GM23248 (cell line): ENCODE measurements around the gene LRIG2. TPM values are rescaled to one million over a fixed set of nuclear protein-coding genes. Genes with fewer than 3 reads are reported as not detected.
"Not testable (repeated sequence)": the region's sequence is repeated elsewhere in the genome, so short reads cannot be mapped to it uniquely, and the experiment has no call there.

Experiments used
- DNase-seq: peaks from one replicate; pipeline ENCODE4 v3.0.0-alpha.2; 2015
- H2AFZ ChIP-seq: fragments of 200-600 bp; sonication (generic); 2 replicates; pipeline ENCODE4 v1.6.1; 2016; ENCODE audit warnings: antibody characterized with exemption
- H3F3A ChIP-seq: fragments of 200-600 bp; sonication (generic); 2 replicates; pipeline ENCODE4 v1.6.1; 2016; ENCODE audit warnings: mild to moderate bottlenecking, antibody characterized with exemption, mixed run types; ENCODE audit not compliant: insufficient read depth
- H3K27ac ChIP-seq: fragments of 200-600 bp; sonication (generic); 2 replicates; pipeline ENCODE4 v1.5.1; 2016; ENCODE audit warnings: mild to moderate bottlenecking
- H3K27me3 ChIP-seq: fragments of 200-600 bp; sonication (generic); replicated peaks from 2 replicates; pipeline ENCODE4 v1.6.1; 2016; ENCODE audit warnings: mild to moderate bottlenecking; ENCODE audit not compliant: insufficient read depth
- H3K36me3 ChIP-seq: fragments of 200-600 bp; sonication (generic); 2 replicates; pipeline ENCODE4 v1.6.1; 2016; ENCODE audit warnings: low read depth, mild to moderate bottlenecking
- H3K4me1 ChIP-seq: fragments of 200-600 bp; sonication (generic); 2 replicates; pipeline ENCODE4 v1.6.1; 2016; ENCODE audit warnings: mild to moderate bottlenecking; ENCODE audit not compliant: insufficient read depth
- H3K4me2 ChIP-seq: fragments of 200-600 bp; sonication (generic); one replicate; pipeline ENCODE4 v1.6.1; 2016; ENCODE audit warnings: mild to moderate bottlenecking; ENCODE audit not compliant: unreplicated experiment
- H3K4me3 ChIP-seq: fragments of 200-600 bp; sonication (generic); 2 replicates; pipeline ENCODE4 v1.5.1; 2016; ENCODE audit warnings: mild to moderate bottlenecking
- H3K79me2 ChIP-seq: fragments of 200-600 bp; sonication (generic); 2 replicates; pipeline ENCODE4 v1.6.1; 2016; ENCODE audit warnings: mild to moderate bottlenecking; ENCODE audit not compliant: insufficient read depth
- H3K9ac ChIP-seq: fragments of 200-600 bp; sonication (generic); 2 replicates; pipeline ENCODE4 v1.6.1; 2016; ENCODE audit warnings: mild to moderate bottlenecking
- H3K9me2 ChIP-seq: fragments of 200-600 bp; sonication (generic); 2 replicates; pipeline ENCODE4 v1.6.1; 2016; ENCODE audit warnings: mixed run types, mild to moderate bottlenecking, moderate library complexity; ENCODE audit not compliant: insufficient read depth
- H3K9me3 ChIP-seq: fragments of 200-600 bp; sonication (generic); one replicate; pipeline ENCODE4 v1.6.1; 2017; ENCODE audit warnings: low read depth
- H4K20me1 ChIP-seq: fragments of 200-600 bp; sonication (generic); 2 replicates; pipeline ENCODE4 v1.6.0; 2016; ENCODE audit not compliant: insufficient read depth
- EZH2 ChIP-seq: fragments of 200-600 bp; sonication (generic); IDR thresholded peaks from 2 replicates; pipeline ENCODE4 v1.6.1; 2018; ENCODE audit warnings: antibody characterized with exemption, mild to moderate bottlenecking; ENCODE audit not compliant: insufficient read depth, poor library complexity, severe bottlenecking
- EZH2phosphoT487 ChIP-seq: fragments of 200-600 bp; sonication (generic); IDR thresholded peaks from 2 replicates; pipeline ENCODE4 v1.6.1; 2018; ENCODE audit warnings: antibody characterized with exemption, moderate library complexity, mild to moderate bottlenecking, low read depth; ENCODE audit not compliant: insufficient read depth
- WGBS, 2 experiments: methylation state at CpG; one replicate each; pipeline ENCODE4 v1.1.6; 2015 to 2017; ENCODE audit warnings: low lambda C conversion rate in 2 of 2, low coverage in 1 of 2; ENCODE audit errors: missing lambda C conversion rate in 2 of 2; 5-methylcytosine and 5-hydroxymethylcytosine counted together
- in situ Hi-C: fragments of 300-500 bp; cut with MboI; formaldehyde crosslinking; loops from 2 replicates; pipeline ENCODE4 v1.15.0; 2020
- polyA plus RNA-seq: library from polyadenylated mRNA; unstranded; fragments of >200 nt; fragmentation: Nextera tagmentation; extraction: Ambion mirVana; gene quantifications from 2 replicates; pipeline ENCODE4 v1.2.1, GENCODE V29; 2016
- total RNA-seq: library from RNA; depleted of rRNA; stranded (reverse); fragments of >200 nt; shearing (Covaris generic); gene quantifications from 2 replicates; pipeline ENCODE4 v1.2.3, GENCODE V29; 2014

Gene LRIG2
- total and polyA plus RNA-seq, 2 experiments from 2014 or later: 4.1 to 6.3 TPM

DNA sequence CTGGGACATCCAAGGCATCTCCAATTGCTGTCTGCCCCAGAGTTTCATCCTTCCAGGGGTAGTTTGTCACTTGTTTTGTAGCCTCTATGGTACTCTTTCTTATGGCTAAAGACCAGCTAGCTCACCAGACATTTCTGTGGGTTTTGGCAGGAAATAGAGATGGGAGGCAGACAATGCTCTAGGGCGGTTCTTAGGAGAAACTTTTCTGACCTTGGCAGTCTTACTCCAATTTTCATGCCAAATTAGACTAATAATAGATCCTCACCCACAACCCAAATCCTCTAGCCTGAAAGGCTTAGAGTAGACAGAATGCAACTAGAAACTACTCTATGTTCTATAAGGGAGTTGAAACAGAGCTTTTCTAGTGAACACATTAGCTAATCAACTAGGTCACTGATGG lies 69.8 kb downstream of the LRIG2 start:
- no peaks in the 10 kb centered on the region for H4K20me1 ChIP-seq
- H3K27me3 ChIP-seq: no peaks in the 10 kb centered on the region
- WGBS, 2 experiments: 21 to 44% methylated on average over 1 of the region's 1 CpG
- no peak overlapping the region; the same call in 1 of the 2 replicates for H3K27ac ChIP-seq
- peaks cover 28% of the 10 kb centered on the region for H3K4me1 ChIP-seq
- H3K36me3 ChIP-seq: no peaks in the 10 kb centered on the region
- DNase-seq: peak; percentile 45
- peaks cover 23% of the 10 kb centered on the region for H3F3A ChIP-seq
- peak overlapping the region; percentile 1 for H3K4me2 ChIP-seq
- no peaks in the 10 kb centered on the region for H3K9me3 ChIP-seq
- no peak for TF ChIP-seq EZH2phosphoT487
- no peak for TF ChIP-seq EZH2
- no peak overlapping the region for H3K9ac ChIP-seq
- H3K4me3 ChIP-seq: no peak overlapping the region
- H3K9me2 ChIP-seq: no peaks in the 10 kb centered on the region
- in situ Hi-C loops: loop anchor here (10.0 to 25.0 kb wide), 2 partner anchors 542 to 795 kb away; partner anchors contain the start of gene HIPK1
- no peaks in the 10 kb centered on the region for H3K79me2 ChIP-seq
- no peak overlapping the region for H2AFZ ChIP-seq

DNA sequence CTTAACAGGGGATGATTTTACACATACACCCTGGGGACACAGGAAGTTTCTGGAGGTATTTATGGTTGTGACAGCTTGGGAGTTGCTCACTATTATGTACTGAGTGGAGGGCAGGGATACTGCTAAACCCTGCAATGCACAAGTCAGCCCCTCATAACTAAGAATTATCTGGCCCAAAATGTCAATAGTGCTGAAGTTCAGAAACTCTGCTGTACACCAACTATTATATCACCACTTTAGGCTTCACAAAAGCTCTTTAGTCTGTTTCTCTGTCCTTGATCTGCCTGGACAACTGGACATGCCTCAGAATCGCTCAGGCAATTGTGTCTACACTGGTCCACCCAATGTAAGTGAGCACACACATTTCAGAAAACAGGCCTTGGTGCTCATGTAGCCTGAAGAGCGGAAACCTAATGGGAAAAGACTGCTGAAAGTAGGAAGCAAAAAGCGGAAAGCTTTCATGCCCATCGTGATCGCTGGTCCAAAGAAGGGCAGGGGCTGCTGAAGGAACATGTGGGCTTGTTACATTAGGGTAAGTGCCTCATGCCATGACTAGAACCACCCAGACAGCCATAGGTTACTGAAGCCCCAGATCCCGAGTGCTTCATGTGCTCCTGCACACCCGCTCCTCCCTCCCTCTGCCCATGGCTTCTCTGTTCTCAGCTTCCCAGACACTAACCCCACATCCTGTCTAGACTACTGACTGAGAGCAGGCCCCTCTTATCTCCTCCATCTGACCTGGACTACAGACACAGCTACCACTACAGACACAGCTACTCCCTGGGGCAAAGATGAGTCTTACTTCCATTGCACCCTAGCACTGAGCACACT lies 73.5 kb downstream of the LRIG2 start:
- H4K20me1 ChIP-seq: no peaks in the 10 kb centered on the region
- no peaks in the 10 kb centered on the region for H3K9me3 ChIP-seq
- H3K36me3 ChIP-seq: no peaks in the 10 kb centered on the region
- no peak overlapping the region for H3K9ac ChIP-seq
- no peak overlapping the region for H3K27ac ChIP-seq
- in situ Hi-C loops: loop anchor here (10.0 to 25.0 kb wide), 2 partner anchors 538 to 791 kb away; partner anchors contain the start of gene HIPK1
- H3F3A ChIP-seq: peaks cover 19% of the 10 kb centered on the region
- peaks cover 19% of the 10 kb centered on the region for H3K4me1 ChIP-seq
- peak; percentile 24 for DNase-seq
- no peaks in the 10 kb centered on the region for H3K9me2 ChIP-seq
- no peak overlapping the region for H3K4me2 ChIP-seq
- 82 to 84% methylated on average over 7 of the region's 7 CpGs for WGBS, 2 experiments
- no peaks in the 10 kb centered on the region for H3K27me3 ChIP-seq
- no peak for TF ChIP-seq EZH2phosphoT487
- TF ChIP-seq EZH2: no peak
- H3K79me2 ChIP-seq: no peaks in the 10 kb centered on the region
- H3K4me3 ChIP-seq: no peak overlapping the region
- no peak overlapping the region for H2AFZ ChIP-seq

DNA sequence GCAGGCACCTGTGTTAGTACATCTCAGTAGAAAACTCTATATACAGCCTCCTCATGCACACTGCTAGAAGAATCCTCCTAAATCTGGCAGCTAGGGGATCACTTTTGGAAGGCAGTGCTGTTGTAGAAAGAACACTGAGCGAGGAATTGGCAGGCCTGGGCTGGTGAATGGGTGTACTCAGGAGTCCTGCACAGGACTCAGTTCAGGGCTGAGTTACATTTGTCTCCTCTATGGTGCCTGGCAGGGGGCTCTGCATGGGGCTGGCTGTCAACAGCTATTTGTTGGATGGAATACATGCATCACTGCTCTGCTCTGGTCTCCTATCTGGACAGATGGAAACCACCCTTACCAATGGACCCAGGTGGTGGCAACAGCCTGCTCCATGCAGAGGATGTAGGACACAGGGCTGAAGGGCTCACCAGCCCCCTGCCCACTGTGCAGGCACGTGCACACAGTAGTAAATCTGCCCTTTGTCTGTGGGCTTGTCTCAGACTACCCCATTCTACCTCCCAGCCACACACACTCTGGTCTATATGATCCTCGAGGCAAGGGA lies 74.2 kb downstream of the LRIG2 start:
- H3K27ac ChIP-seq: no peak overlapping the region
- no peaks in the 10 kb centered on the region for H3K79me2 ChIP-seq
- H3K27me3 ChIP-seq: no peaks in the 10 kb centered on the region
- in situ Hi-C loops: loop anchor here (10.0 to 25.0 kb wide), 2 partner anchors 538 to 790 kb away; partner anchors contain the start of gene HIPK1
- H3K4me3 ChIP-seq: no peak overlapping the region
- DNase-seq: no peak
- TF ChIP-seq EZH2phosphoT487 (no peak), EZH2 (no peak)
- no peaks in the 10 kb centered on the region for H3K9me3 ChIP-seq
- peaks cover 12% of the 10 kb centered on the region for H3K4me1 ChIP-seq
- peaks cover 12% of the 10 kb centered on the region for H3F3A ChIP-seq
- H2AFZ ChIP-seq: no peak overlapping the region
- no peak overlapping the region for H3K9ac ChIP-seq
- H3K4me2 ChIP-seq: no peak overlapping the region
- 46 to 49% methylated on average over 3 of the region's 3 CpGs for WGBS, 2 experiments
- no peaks in the 10 kb centered on the region for H4K20me1 ChIP-seq
- no peaks in the 10 kb centered on the region for H3K36me3 ChIP-seq
- no peaks in the 10 kb centered on the region for H3K9me2 ChIP-seq

DNA sequence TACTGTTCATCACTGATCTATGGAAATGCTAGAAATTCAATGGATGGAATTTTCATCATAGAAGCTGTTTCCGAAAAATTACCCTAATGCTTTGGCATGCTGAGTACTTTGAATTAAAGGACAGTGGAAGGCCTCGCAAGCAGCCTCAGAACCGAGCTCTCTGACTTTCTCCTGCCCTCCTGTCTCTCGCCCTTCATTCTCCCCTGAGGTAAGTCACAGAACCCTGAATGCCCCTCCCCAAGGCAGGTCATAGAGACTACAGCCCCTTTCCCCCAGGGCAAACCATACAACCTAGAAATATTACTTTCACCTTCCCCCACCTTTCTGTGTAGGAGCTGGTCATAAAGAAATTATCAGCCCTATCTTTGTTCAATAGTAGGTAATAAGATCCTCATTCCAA lies 74.8 kb downstream of the LRIG2 start:
- Histone ChIP-seq H3K4me1 (peaks cover 5% of the 10 kb centered on the region), H3K4me3 (no peak overlapping the region), H3K9ac (no peak overlapping the region), H3K4me2 (no peak overlapping the region), H4K20me1 (no peaks in the 10 kb centered on the region), H3F3A (peaks cover 5% of the 10 kb centered on the region), H3K9me2 (no peaks in the 10 kb centered on the region), H2AFZ (no peak overlapping the region), H3K79me2 (no peaks in the 10 kb centered on the region), H3K9me3 (no peaks in the 10 kb centered on the region), H3K36me3 (no peaks in the 10 kb centered on the region), H3K27ac (no peak overlapping the region), H3K27me3 (no peaks in the 10 kb centered on the region)
- in situ Hi-C loops: loop anchor here (10.0 to 25.0 kb wide), 2 partner anchors 537 to 789 kb away; partner anchors contain the start of gene HIPK1
- TF ChIP-seq EZH2 (no peak), EZH2phosphoT487 (no peak)
- 68 to 72% methylated on average over 4 of the region's 4 CpGs for WGBS, 2 experiments
- no peak for DNase-seq

DNA sequence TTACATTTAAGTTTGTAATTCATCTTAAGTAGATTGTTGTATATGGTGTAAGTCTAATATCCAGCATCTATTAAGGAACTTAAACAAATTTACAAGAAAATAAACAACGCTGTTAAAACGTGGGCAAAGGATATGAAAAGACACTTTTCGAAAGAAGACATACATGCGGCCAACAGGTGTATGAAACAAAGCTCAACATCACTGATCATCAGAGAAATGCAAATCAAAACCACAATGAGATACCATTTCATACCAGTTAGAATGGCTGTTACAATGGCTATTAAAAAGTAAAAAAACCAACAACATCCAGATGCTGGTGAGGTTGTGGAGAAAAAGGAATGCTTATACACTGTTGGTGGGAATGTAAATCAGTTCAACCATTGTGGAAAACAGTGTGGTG lies 77.5 kb downstream of the LRIG2 start:
- H3K27ac ChIP-seq, H3K4me1 ChIP-seq, H3K36me3 ChIP-seq, DNase-seq, H3K4me3 ChIP-seq, H3K9me2 ChIP-seq, H3K79me2 ChIP-seq, H3K4me2 ChIP-seq, H3F3A ChIP-seq, H3K9ac ChIP-seq, H3K27me3 ChIP-seq, H4K20me1 ChIP-seq, in situ Hi-C loops, H3K9me3 ChIP-seq, H2AFZ ChIP-seq: not testable (repeated sequence)
- WGBS, 2 experiments: 87 to 92% methylated on average over 4 of the region's 4 CpGs
